Measurements from ENCODE around the gene SPAG16.

Gene SPAG16

GRCh38 chr2:213296270-213296669, 12.0 kb downstream of the SPAG16 start:
- TF ChIP-seq CTCF (IDR thresholded peaks at IDR 0.05; ENCODE audit: low read depth, low read length, missing control alignments) = no peak
- no peak overlapping the region for H3K4me3 ChIP-seq (ENCODE audit: low read depth, low read length)
- in situ Hi-C loops (cut with HindIII; ENCODE audit: low sequenced_read_pairs) = no loop called here
- DNase-seq (ENCODE audit: low read depth) = no peak

GRCh38 chr2:213306316-213306942, 22.2 kb downstream of the SPAG16 start:
- TF ChIP-seq CTCF (IDR thresholded peaks at IDR 0.05; ENCODE audit: low read depth, low read length, missing control alignments) = no peak
- H3K4me3 ChIP-seq (ENCODE audit: low read depth, low read length) = no peak overlapping the region
- in situ Hi-C loops (cut with HindIII; ENCODE audit: low sequenced_read_pairs) = no loop called here
- DNase-seq (ENCODE audit: low read depth) = peak; percentile 56

GRCh38 chr2:213315168-213315876, 31.1 kb downstream of the SPAG16 start:
- in situ Hi-C loops (cut with HindIII; ENCODE audit: low sequenced_read_pairs) = no loop called here
- no peak for TF ChIP-seq CTCF (IDR thresholded peaks at IDR 0.05; ENCODE audit: low read depth, low read length, missing control alignments)
- no peak overlapping the region for H3K4me3 ChIP-seq (ENCODE audit: low read depth, low read length)
- DNase-seq (ENCODE audit: low read depth) = no peak

- in situ Hi-C loops (cut with HindIII; ENCODE audit: low sequenced_read_pairs) = no loop called here
- DNase-seq (ENCODE audit: low read depth) = peak; percentile 67
- no peak overlapping the region for H3K4me3 ChIP-seq (ENCODE audit: low read depth, low read length)
- TF ChIP-seq CTCF (IDR thresholded peaks at IDR 0.05; ENCODE audit: low read depth, low read length, missing control alignments) = no peak
Observed at GRCh38 chr2:213316001-213316735, 31.9 kb downstream of the SPAG16 start.

GRCh38 chr2:213317929-213318328, 33.7 kb downstream of the SPAG16 start:
- in situ Hi-C loops (cut with HindIII; ENCODE audit: low sequenced_read_pairs) = no loop called here
- H3K4me3 ChIP-seq (ENCODE audit: low read depth, low read length) = no peak overlapping the region
- TF ChIP-seq CTCF (IDR thresholded peaks at IDR 0.05; ENCODE audit: low read depth, low read length, missing control alignments) = no peak
- peak; percentile 75 for DNase-seq (ENCODE audit: low read depth)

GRCh38 chr2:213320604-213321003, 36.3 kb downstream of the SPAG16 start:
- no peak for TF ChIP-seq CTCF (IDR thresholded peaks at IDR 0.05; ENCODE audit: low read depth, low read length, missing control alignments)
- in situ Hi-C loops (cut with HindIII; ENCODE audit: low sequenced_read_pairs) = no loop called here
- no peak overlapping the region for H3K4me3 ChIP-seq (ENCODE audit: low read depth, low read length)
- DNase-seq (ENCODE audit: low read depth) = no peak

Data from astrocyte of the cerebellum (primary cell).